HCT116 (cell line): ENCODE results near the gene LOXL1. TPM values are rescaled to one million over a fixed set of nuclear protein-coding genes. Genes with fewer than 3 reads are reported as not detected.

Experiments used
- ATAC-seq: fragments of 200-7000 bp; cut with Tn5 transposase; 2 replicates; pipeline ENCODE4 v1.9.1; 2020; ENCODE audit warnings: mild to moderate bottlenecking, moderate library complexity
- BruUV-seq: library from RNA; stranded (reverse); fragments of 400-500 nt; replicated peaks from 2 replicates; lab custom pipeline; 2021; lab: Mats Ljungman, UMichigan
- CTCF ChIA-PET: fragments of 300-600 bp; sonication (Branson Sonifier 250); formaldehyde crosslinking; loops from one replicate; lab custom pipeline; 2021; ENCODE audit warnings: antibody characterized with exemption; lab: Charles Lee
- POLR2A ChIA-PET: fragments of 300-600, 350-600 bp; sonication (Branson Sonifier 250); formaldehyde crosslinking; loops from one replicate; lab custom pipeline; 2021; ENCODE audit warnings: antibody characterized with exemption; lab: Charles Lee
- RAD21 ChIA-PET, 2 experiments: fragments of 300-600 bp; sonication (Branson Sonifier 250); formaldehyde crosslinking; loops; one replicate each; lab custom pipeline; 2023; ENCODE audit warnings: low total read pairs in 2 of 2; ENCODE audit not compliant: uncharacterized antibody in 2 of 2, unreplicated experiment in 2 of 2, low non-redundant PET in 1 of 2; lab: Charles Lee
- DNase-seq: peaks from one replicate; pipeline ENCODE4 v3.0.0-alpha.2; 2010; ENCODE audit warnings: low read depth, low spot score
- H2AFZ ChIP-seq: fragments of 200-600 bp; shearing (Covaris generic), sonication (generic); 2 replicates; pipeline ENCODE4 v1.6.1; 2017; ENCODE audit warnings: low read depth, mixed run types, mixed read lengths, antibody characterized with exemption, low read length; ENCODE audit not compliant: poor library complexity, severe bottlenecking
- H3K27ac ChIP-seq: 2 replicates; pipeline ENCODE4 v1.5.1; 2012; ENCODE audit warnings: low read depth, low read length
- H3K27me3 ChIP-seq: fragments of 200-600 bp; sonication (generic); 2 replicates; pipeline ENCODE4 v1.6.1; 2016; ENCODE audit warnings: mixed run types, low read length, mixed read lengths; ENCODE audit not compliant: insufficient read depth
- H3K36me3 ChIP-seq, 2 experiments: fragments of 200-500 bp in 1 of 2; fragments of 200-600 bp in 1 of 2; sonication (Bioruptor generic) in 1 of 2; sonication (generic) in 1 of 2; 2 replicates each; pipeline versions ENCODE4 v1.5.1 to v1.6.1; 2014 to 2016; ENCODE audit warnings: low read length in 2 of 2, inconsistent platforms in 1 of 2, mixed read lengths in 1 of 2, mixed run types in 1 of 2; ENCODE audit not compliant: insufficient read depth in 2 of 2, control insufficient read depth in 1 of 2
- H3K4me1 ChIP-seq, 2 experiments: fragments of 200-600 bp in 1 of 2; sonication (generic) in 1 of 2; 2 replicates each; pipeline versions ENCODE4 v1.5.1 to v1.6.1; 2012 to 2017; ENCODE audit warnings: low read length in 2 of 2, inconsistent platforms in 1 of 2, mild to moderate bottlenecking in 1 of 2, mixed read lengths in 1 of 2, mixed run types in 1 of 2, moderate library complexity in 1 of 2; ENCODE audit not compliant: insufficient read depth in 2 of 2, control insufficient read depth in 1 of 2
- H3K4me2 ChIP-seq: fragments of 200-600 bp; sonication (generic); 2 replicates; pipeline ENCODE4 v1.6.1; 2017; ENCODE audit warnings: mixed run types, low read length, mixed read lengths
- H3K4me3 ChIP-seq, 2 experiments: fragments of 200-600 bp in 1 of 2; sonication (generic) in 1 of 2; replicated peaks in 1 of 2; 2 replicates each; pipeline ENCODE4 v1.5.1; 2011 to 2016; ENCODE audit warnings: low read length in 2 of 2, control low read depth in 1 of 2, low read depth in 1 of 2, mild to moderate bottlenecking in 1 of 2, mixed read lengths in 1 of 2, mixed run types in 1 of 2
- H3K79me2 ChIP-seq: fragments of 200-600 bp; sonication (generic); 2 replicates; pipeline ENCODE4 v1.6.1; 2017; ENCODE audit warnings: mild to moderate bottlenecking, mixed run types, low read length, moderate library complexity, mixed read lengths; ENCODE audit not compliant: insufficient read depth
- H3K9ac ChIP-seq: fragments of 200-600 bp; sonication (generic); 2 replicates; pipeline ENCODE4 v1.6.1; 2016; ENCODE audit warnings: low read length, mixed read lengths
- H3K9me2 ChIP-seq: fragments of 200-600 bp; sonication (generic), shearing (Covaris generic); 2 replicates; pipeline ENCODE4 v1.6.1; 2017; ENCODE audit warnings: mixed run types, mild to moderate bottlenecking, moderate library complexity; ENCODE audit not compliant: insufficient read depth
- H3K9me3 ChIP-seq, 2 experiments: fragments of 200-500 bp in 1 of 2; fragments of 200-600 bp in 1 of 2; sonication (Bioruptor generic) in 1 of 2; sonication (generic) in 1 of 2; 2 replicates each; pipeline ENCODE4 v1.6.1; 2014 to 2017; ENCODE audit warnings: low read length in 2 of 2, mixed read lengths in 2 of 2, inconsistent platforms in 1 of 2, low read depth in 1 of 2, mild to moderate bottlenecking in 1 of 2, mixed run types in 1 of 2, moderate library complexity in 1 of 2; ENCODE audit not compliant: control insufficient read depth in 1 of 2, insufficient read depth in 1 of 2
- H4K20me1 ChIP-seq: fragments of 200-600 bp; sonication (generic), shearing (Covaris generic); 2 replicates; pipeline ENCODE4 v1.6.1; 2017; ENCODE audit warnings: mixed run types, mild to moderate bottlenecking, moderate library complexity; ENCODE audit not compliant: insufficient read depth
- ATF3 ChIP-seq: IDR thresholded peaks from 2 replicates; pipeline ENCODE4 v1.6.1; 2012
- CBX3 ChIP-seq: IDR thresholded peaks from 2 replicates; pipeline ENCODE4 v1.6.1; 2012; ENCODE audit warnings: low read depth
- CEBPB ChIP-seq: IDR thresholded peaks from 2 replicates; pipeline ENCODE4 v1.6.1; 2012; ENCODE audit warnings: low read depth
- ELF1 ChIP-seq: IDR thresholded peaks from 2 replicates; pipeline ENCODE4 v1.6.1; 2012; ENCODE audit warnings: low read depth, borderline replicate concordance
- EZH2 ChIP-seq: fragments of 200-600 bp; sonication (generic); IDR thresholded peaks from 2 replicates; pipeline ENCODE4 v1.6.1; 2017; ENCODE audit warnings: antibody characterized with exemption, mixed run types
- FOSL1 ChIP-seq: IDR thresholded peaks from 2 replicates; pipeline ENCODE4 v1.6.1; 2012; ENCODE audit warnings: low read depth
- JUND ChIP-seq: IDR thresholded peaks from 2 replicates; pipeline ENCODE4 v1.6.1; 2012
- MAX ChIP-seq: IDR thresholded peaks from 2 replicates; pipeline ENCODE4 v1.6.1; 2012
- POLR2AphosphoS5 ChIP-seq: IDR thresholded peaks from 2 replicates; pipeline ENCODE4 v1.6.1; 2011; ENCODE audit warnings: mild to moderate bottlenecking, low read depth, low read length, moderate library complexity
- RAD21 ChIP-seq: IDR thresholded peaks from 2 replicates; pipeline ENCODE4 v1.6.1; 2012; ENCODE audit warnings: low read depth, mild to moderate bottlenecking
- SP1 ChIP-seq: IDR thresholded peaks from 2 replicates; pipeline ENCODE4 v1.6.1; 2012; ENCODE audit warnings: low read depth
- SRF ChIP-seq: IDR thresholded peaks from 2 replicates; pipeline ENCODE4 v1.6.1; 2012; ENCODE audit warnings: low read depth
- TCF7L2 ChIP-seq: IDR thresholded peaks from 2 replicates; pipeline ENCODE4 v1.7.0; 2011; ENCODE audit warnings: borderline replicate concordance, inconsistent platforms; ENCODE audit not compliant: insufficient read depth, insufficient read length; ENCODE audit errors: extremely low read depth
- YY1 ChIP-seq: IDR thresholded peaks from 2 replicates; pipeline ENCODE4 v1.6.1; 2011; ENCODE audit warnings: low read length, low read depth, moderate library complexity, mild to moderate bottlenecking; ENCODE audit not compliant: insufficient replicate concordance; ENCODE audit errors: extremely low read depth
- ZFX ChIP-seq: fragments of 450-650 bp; IDR thresholded peaks from 2 replicates; pipeline ENCODE4 v1.6.1; 2017
- ZNF274 ChIP-seq: fragments of 200-500 bp; sonication (Bioruptor generic); IDR thresholded peaks from 2 replicates; pipeline ENCODE4 v1.6.1; 2014; ENCODE audit warnings: mild to moderate bottlenecking, low read depth, low read length, inconsistent platforms
- intact Hi-C: fragments of 100-400 bp; cut with micrococcal nuclease; formaldehyde crosslinking; loops from 2 replicates; pipeline ENCODE4 v1.10.0; 2022
- total RNA-seq: library from RNA; stranded (reverse); gene quantifications from one replicate; pipeline ENCODE4 v1.2.1, GENCODE V29; 2021; ENCODE audit not compliant: unreplicated experiment

The LOXL1 gene
- total RNA-seq, 1 experiment from 2014 or later = 14.9 TPM

- ATAC-seq (no peak), DNase-seq (no peak)
- H4K20me1 ChIP-seq = no peaks in the 10 kb centered on the region
- no TSS peak for BruUV-seq
- H3K4me2 ChIP-seq = no peak overlapping the region
- no peaks in the 10 kb centered on the region for H3K9me3 ChIP-seq
- H3K9ac ChIP-seq = no peak overlapping the region
- TF ChIP-seq FOSL1 = no peak
- TF ChIP-seq YY1 = no peak
- no peak for TF ChIP-seq CBX3
- ChIA-PET CTCF (interaction anchor here (1.0 to 1.9 kb wide), 3 partner anchors 8 to 61 kb away, joined by 3 to 9 read pairs (median 4); no protein-coding TSS in a partner anchor), RAD21 (no interaction called here), POLR2A (interaction anchor here (0.6 kb wide), 1 partner anchor 18 kb away, joined by 3 read pairs; no protein-coding TSS in a partner anchor)
- H3K27me3 ChIP-seq = no peaks in the 10 kb centered on the region
- no peak overlapping the region for H3K27ac ChIP-seq
- H3K79me2 ChIP-seq = no peaks in the 10 kb centered on the region
- peaks cover 0 to 1% of the 10 kb centered on the region in 2 experiments; a peak in 1 of 4 replicates for H3K4me1 ChIP-seq
- H3K36me3 ChIP-seq = no peaks in the 10 kb centered on the region
- no peak overlapping the region for H3K4me3 ChIP-seq
- H2AFZ ChIP-seq = no peak overlapping the region
- H3K9me2 ChIP-seq = no peaks in the 10 kb centered on the region
- intact Hi-C loops = no loop called here
These were observed 9.3 kb downstream of the LOXL1 start for GRCh38 chr15:73935547-73935946.

- peaks cover 0 to 8% of the 10 kb centered on the region in 2 experiments; a peak in 2 of 4 replicates for H3K4me1 ChIP-seq
- ChIA-PET RAD21 (no interaction called here), CTCF (interaction anchor here (1.0 to 1.9 kb wide), 3 partner anchors 8 to 62 kb away, joined by 3 to 9 read pairs (median 4); no protein-coding TSS in a partner anchor), POLR2A (interaction anchor here (0.6 kb wide), 1 partner anchor 18 kb away, joined by 3 read pairs; no protein-coding TSS in a partner anchor)
- no peak overlapping the region for H3K4me2 ChIP-seq
- DNase-seq (no peak), ATAC-seq (no peak)
- no peaks in the 10 kb centered on the region for H4K20me1 ChIP-seq
- no TSS peak for BruUV-seq
- no peak overlapping the region for H3K27ac ChIP-seq
- no peaks in the 10 kb centered on the region for H3K27me3 ChIP-seq
- H3K79me2 ChIP-seq = no peaks in the 10 kb centered on the region
- H3K9me2 ChIP-seq = no peaks in the 10 kb centered on the region
- H3K9ac ChIP-seq = no peak overlapping the region
- no peak overlapping the region for H2AFZ ChIP-seq
- intact Hi-C loops = no loop called here
- TF ChIP-seq EZH2 = no peak
- no peak for TF ChIP-seq JUND
- TF ChIP-seq TCF7L2 = no peak
- no peak for TF ChIP-seq RAD21
- TF ChIP-seq ELF1 = no peak
- TF ChIP-seq FOSL1 = no peak
- no peak for TF ChIP-seq CEBPB
- TF ChIP-seq ZNF274 = no peak
- no peak for TF ChIP-seq ZFX
- no peak for TF ChIP-seq ATF3
- TF ChIP-seq POLR2AphosphoS5 = no peak
- no peak for TF ChIP-seq SRF
- TF ChIP-seq MAX = no peak
- no peak for TF ChIP-seq SP1
- H3K4me3 ChIP-seq = no peak overlapping the region
- no peaks in the 10 kb centered on the region for H3K9me3 ChIP-seq
- H3K36me3 ChIP-seq = no peaks in the 10 kb centered on the region
These were observed 9.9 kb downstream of the LOXL1 start for GRCh38 chr15:73936181-73936580.
